HG03342 (cell line): ENCODE data around the gene CANX.

ENCODE experiments used
- ATAC-seq: cut with Tn5 transposase; IDR thresholded peaks from one replicate; pipeline ENCODE4 v1.9.1; 2021; ENCODE audit warnings: mild to moderate bottlenecking, moderate library complexity; ENCODE audit not compliant: unreplicated experiment

Gene CANX

GRCh38 chr5:179749857-179750508 lies 51.2 kb downstream of the CANX start:
- ATAC-seq: no peak

DNA sequence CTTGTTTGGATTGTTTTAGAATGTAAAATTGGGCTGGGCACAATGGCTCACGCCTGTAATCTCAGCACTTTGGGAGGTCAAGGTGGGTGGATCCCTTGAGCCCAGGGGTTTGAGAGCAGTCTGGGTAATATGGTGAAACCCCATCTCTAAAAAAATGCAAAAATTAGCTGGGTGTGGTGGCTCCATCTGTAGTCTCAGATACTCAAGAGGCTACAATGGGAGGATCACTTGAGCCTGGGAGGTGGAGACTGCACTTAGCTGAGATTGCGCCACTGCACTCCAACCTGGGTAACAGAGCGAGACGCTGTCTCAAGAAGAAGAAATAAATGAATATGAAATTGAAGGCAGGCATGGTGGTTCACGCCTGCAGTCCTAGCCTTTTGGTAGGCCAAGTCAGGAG lies 55.2 kb downstream of the CANX start:
- ATAC-seq: no peak

GRCh38 chr5:179755022-179755421 lies 56.3 kb downstream of the CANX start:
- no peak for ATAC-seq

- no peak for ATAC-seq
These were observed 60.2 kb downstream of the CANX start for GRCh38 chr5:179758955-179759354.

- peak; percentile 38 for ATAC-seq
These were observed 61.1 kb downstream of the CANX start for GRCh38 chr5:179759581-179760551.

DNA sequence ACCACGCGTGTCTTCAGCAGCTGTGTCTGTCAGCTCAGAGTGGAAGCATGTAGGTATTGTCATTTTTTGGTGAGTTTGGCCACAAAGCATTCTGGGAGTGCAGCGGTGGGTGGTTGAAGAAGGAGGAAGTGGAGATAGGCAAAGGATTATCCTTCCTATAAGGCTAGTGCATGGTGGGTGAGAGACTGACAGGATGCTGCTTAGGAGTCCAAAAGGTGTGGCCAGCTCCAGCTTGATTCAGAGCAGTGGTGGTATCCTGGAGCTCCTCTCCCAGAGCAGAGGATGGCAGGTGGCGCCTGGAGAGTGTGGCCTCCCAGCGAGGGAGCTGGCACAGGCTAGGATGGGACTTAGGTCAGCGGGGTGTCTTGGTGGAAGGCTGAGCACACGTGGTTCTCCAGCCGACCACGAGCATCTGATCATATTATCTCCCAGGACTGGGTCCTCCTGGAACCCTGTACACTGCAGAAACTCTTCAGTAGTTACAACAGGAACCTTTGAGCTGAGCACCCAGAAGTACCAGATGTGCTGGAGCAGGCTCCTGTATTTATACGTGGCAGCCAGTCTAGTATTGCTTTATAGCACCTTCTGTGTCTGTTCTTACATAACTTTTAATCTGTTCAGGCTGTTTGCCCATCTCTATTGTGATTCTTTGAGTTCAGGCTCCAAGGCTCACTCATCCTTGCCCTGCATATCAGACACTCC lies 63.5 kb downstream of the CANX start:
- ATAC-seq: no peak

DNA sequence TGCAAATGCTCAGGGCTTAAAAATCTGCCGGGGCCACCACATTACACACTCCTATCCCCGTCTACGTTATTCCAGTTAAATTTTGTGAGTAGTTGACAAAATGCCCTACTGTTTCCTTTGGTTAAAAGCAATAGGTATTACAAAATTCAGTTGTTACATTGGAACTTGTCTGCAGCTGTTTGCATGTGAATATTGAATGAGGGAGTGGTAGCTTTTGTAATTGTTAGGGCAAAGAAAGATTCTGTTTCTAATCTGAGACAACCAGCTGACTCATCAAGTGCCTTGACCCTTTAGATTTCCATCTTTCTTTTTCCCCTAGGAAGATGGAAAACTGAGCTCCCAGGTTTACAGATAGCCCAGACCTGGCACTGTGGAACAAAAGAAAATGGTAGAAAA lies 64.0 kb downstream of the CANX start:
- no peak for ATAC-seq

DNA sequence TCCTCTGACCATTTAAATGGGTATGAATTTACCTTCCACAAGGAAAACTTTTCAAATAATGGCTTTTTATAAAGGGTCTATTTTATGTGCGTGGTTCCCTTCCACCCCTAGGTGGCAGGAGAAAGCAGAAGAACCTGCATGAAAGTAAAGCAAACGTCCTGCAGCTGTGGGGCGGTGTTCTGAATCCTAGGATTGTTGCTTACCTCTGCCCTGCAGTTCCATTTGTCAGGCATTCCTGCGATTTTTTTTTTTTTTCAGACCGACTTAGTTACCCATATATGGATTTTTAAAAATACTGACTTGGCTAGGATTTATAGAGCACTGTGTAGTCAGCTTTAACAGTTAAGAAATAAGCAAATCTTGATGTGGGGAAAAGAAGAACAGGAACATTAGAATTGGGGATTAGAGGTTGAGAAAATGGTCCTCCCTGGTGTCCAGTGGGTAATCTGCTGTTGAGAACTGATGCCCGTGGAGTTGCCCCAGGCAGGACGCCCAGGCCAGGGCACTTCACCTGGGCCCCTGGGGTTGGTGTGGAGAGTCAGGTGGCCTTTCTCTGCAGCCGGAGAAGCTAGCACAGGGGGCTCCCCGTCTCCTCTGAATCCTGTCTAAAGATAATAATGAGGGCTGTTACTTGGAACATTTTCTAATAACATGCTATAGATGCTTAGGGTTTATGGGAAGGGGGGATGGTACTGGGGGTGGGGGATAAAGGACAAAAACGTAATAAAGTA lies 64.6 kb downstream of the CANX start:
- no peak for ATAC-seq

GRCh38 chr5:179764056-179764455 lies 65.3 kb downstream of the CANX start:
- ATAC-seq: no peak

DNA sequence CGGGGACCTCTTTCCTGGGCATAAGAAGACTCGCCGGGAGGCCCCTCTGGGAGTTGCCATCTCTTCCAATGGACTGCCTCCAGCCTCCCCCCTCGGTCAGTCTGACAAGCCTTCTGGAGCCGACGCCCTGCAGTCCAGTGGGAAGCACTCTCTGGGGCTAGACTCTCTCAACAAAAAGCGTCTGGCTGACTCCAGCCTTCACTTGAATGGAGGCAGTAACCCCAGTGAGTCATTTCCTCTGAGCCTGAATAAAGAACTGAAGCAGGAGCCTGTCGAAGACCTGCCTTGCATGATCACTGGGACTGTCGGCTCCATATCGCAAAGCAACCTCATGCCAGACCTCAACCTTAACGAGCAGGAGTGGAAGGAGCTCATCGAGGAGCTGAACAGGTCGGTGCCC lies 66.6 kb downstream of the CANX start:
- ATAC-seq: no peak

DNA sequence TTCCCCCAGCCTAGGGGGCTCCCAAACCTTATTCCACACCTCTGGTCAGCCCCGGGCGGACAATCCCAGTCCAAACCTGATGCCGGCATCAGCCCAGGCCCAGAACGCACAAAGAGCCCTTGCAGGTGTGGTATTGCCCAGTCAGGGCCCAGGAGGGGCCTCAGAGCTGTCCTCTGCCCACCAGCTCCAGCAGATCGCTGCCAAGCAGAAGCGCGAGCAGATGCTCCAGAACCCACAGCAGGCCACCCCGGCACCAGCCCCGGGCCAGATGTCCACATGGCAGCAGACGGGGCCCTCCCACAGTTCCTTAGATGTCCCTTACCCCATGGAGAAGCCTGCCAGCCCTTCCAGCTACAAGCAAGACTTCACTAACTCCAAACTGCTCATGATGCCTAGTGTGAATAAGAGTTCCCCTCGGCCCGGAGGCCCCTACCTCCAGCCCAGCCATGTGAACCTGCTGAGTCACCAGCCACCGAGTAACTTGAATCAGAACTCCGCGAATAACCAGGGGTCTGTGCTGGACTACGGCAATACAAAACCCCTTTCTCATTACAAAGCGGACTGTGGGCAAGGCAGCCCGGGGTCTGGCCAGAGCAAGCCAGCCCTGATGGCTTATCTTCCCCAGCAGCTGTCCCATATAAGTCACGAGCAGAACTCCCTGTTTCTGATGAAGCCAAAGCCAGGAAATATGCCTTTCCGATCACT lies 67.4 kb downstream of the CANX start:
- ATAC-seq: no peak

DNA sequence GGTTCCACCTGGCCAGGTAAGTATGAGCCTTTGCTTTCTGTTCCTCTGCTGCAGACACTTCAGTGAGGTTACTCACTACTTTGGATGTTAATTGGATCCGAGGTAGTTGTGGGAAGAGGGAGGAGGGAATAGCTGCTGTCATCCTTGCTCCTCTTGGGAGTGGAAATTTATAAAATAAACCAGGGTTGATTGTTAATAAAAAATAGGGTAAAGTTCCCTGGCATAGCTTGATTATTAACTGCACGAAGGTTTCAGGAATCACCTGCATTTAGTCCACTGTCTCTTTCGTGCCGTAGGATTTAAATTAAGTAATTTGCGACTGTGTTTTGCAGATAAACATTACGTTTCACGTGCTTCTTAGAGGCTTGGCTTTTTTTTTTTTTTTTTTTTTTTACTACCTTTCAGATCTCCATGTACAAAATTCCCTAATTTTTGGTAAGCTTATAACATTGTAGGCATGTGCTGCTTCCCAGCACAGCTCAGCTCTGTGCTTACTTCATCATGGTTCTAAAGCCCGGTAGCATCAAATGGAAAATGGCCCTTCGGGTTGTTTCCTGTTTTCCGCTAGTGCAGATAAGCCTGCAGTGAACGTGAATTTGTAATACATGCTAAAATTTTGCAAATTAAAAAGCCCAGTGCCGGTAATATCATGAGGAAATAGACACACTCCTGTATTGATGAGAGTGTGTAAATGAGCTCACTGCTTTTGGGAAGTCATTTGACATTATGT lies 68.1 kb downstream of the CANX start:
- ATAC-seq: no peak

- no peak for ATAC-seq
These were observed 68.8 kb downstream of the CANX start for GRCh38 chr5:179767496-179768100.

- ATAC-seq: no peak
These were observed 69.7 kb downstream of the CANX start for GRCh38 chr5:179768326-179769085.

DNA sequence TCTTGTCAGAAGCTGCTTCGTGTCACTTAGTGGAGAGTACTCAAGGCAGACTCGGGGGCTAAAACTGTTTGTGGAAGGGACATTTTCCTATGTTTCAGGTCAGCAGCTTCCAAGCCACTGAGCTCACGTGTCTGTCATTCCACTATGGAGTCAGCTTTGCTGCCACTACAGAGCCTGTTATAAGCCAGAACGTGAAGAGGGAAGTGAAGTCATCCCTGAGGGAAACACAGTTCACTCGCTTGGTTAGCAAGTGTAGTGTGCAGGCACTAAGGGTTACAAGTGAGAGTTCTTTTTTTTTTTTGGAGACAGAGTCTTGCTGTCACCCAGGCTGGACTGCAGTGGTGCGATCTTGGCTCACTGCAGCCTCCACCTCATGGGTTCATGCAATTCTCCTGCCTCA lies 70.5 kb downstream of the CANX start:
- no peak for ATAC-seq

DNA sequence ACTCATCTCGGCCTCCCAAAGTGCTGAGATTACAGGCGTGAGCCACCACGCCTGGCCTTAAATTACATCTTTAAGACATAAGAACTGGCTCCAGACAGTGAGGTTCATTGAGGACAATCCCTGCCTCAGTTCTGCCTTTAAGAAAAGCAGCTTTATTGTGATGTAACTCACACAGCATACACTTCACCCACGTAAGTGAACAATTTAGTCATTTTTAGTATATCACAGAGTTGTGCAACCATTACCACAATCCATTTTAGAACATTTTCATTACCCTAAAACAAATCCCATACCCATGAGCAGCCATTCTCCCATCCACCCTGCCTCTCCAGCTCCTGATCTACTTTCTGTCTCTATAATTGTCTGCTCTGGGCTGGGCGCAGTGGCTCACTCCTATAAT lies 71.0 kb downstream of the CANX start:
- no peak for ATAC-seq

GRCh38 chr5:179771311-179771895 lies 72.6 kb downstream of the CANX start:
- no peak for ATAC-seq

DNA sequence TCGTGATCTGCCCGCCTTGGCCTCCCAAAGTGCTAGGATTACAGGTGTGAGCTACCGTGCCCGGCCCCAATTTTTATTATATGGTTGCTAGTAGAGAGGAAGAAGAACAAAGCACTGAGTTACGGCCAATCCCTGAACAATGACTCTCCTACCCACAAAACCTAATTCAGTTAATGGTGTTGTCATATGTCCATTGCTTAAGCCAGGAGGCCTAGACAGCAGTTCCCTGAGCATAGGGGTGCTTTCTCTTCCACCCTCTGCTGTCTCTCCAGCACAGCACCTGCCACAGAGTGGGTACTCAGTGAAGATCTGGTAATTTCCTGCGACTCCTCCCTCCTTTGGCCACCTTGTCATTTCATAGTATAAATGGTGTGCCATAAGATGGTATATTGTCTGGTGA lies 73.6 kb downstream of the CANX start:
- no peak for ATAC-seq
